ENCODE results near the gene S100A13. TPM values are rescaled to one million over a fixed set of nuclear protein-coding genes. Genes with fewer than 3 reads are reported as not detected.

S100A13 gene
- total RNA-seq, 1 donor: 160 TPM

- no peak for TF ChIP-seq CTCF (IDR thresholded peaks at IDR 0.05; ENCODE audit: insufficient read depth, low read depth, low read length)
- peak overlapping the region; percentile 50 for H3K4me3 ChIP-seq (ENCODE audit: low read depth, low read length)
- no peak for DNase-seq (ENCODE audit: low read depth)
Observed at GRCh38 chr1:153633161-153633753, 6.0 kb upstream of the S100A13 start.

GRCh38 chr1:153631047-153632022 is 4.0 kb upstream of the S100A13 start:
- DNase-seq (ENCODE audit: low read depth): no peak
- no peak for TF ChIP-seq CTCF (IDR thresholded peaks at IDR 0.05; ENCODE audit: insufficient read depth, low read depth, low read length)
- no peak overlapping the region for H3K4me3 ChIP-seq (ENCODE audit: low read depth, low read length)

GRCh38 chr1:153630384-153630783 is 3.1 kb upstream of the S100A13 start:
- TF ChIP-seq CTCF (IDR thresholded peaks at IDR 0.05; ENCODE audit: insufficient read depth, low read depth, low read length): no peak
- no peak overlapping the region for H3K4me3 ChIP-seq (ENCODE audit: low read depth, low read length)
- DNase-seq (ENCODE audit: low read depth): no peak

- H3K4me3 ChIP-seq (ENCODE audit: low read depth, low read length): no peak overlapping the region
- no peak for DNase-seq (ENCODE audit: low read depth)
- no peak for TF ChIP-seq CTCF (IDR thresholded peaks at IDR 0.05; ENCODE audit: insufficient read depth, low read depth, low read length)
Observed at GRCh38 chr1:153629971-153630370, 2.7 kb upstream of the S100A13 start.

- no peak overlapping the region for H3K4me3 ChIP-seq (ENCODE audit: low read depth, low read length)
- TF ChIP-seq CTCF (IDR thresholded peaks at IDR 0.05; ENCODE audit: insufficient read depth, low read depth, low read length): no peak
- no peak for DNase-seq (ENCODE audit: low read depth)
Observed at GRCh38 chr1:153629343-153629665, 2.0 kb upstream of the S100A13 start.

- no peak for TF ChIP-seq CTCF (IDR thresholded peaks at IDR 0.05; ENCODE audit: insufficient read depth, low read depth, low read length)
- H3K4me3 ChIP-seq (ENCODE audit: low read depth, low read length): no peak overlapping the region
Observed at GRCh38 chr1:153628638-153629342, 1.5 kb upstream of the S100A13 start.

More at GRCh38 chr1:153628638-153629342, 1.5 kb upstream of the S100A13 start:
- no peak for DNase-seq (ENCODE audit: low read depth)
